GM19025 (cell line): ENCODE data around the gene GUCY2D.
"Not testable (repeated sequence)": the region's sequence is repeated elsewhere in the genome, so short reads cannot be mapped to it uniquely, and the experiment has no call there.

ENCODE experiments used
- ATAC-seq: cut with Tn5 transposase; IDR thresholded peaks from one replicate; pipeline ENCODE4 v1.9.1; 2021; ENCODE audit warnings: mild to moderate bottlenecking, low read depth, moderate library complexity; ENCODE audit not compliant: unreplicated experiment

Gene GUCY2D

GRCh38 chr17:8001976-8002720, at the start of gene GUCY2D:
TSS of gene GUCY2D (plus strand) at chr17:8002615. CDS start at chr17:8003048, 433 bp downstream.
- ATAC-seq: no peak

- not testable (repeated sequence) for ATAC-seq
These were observed 49.1 kb upstream of the GUCY2D start for GRCh38 chr17:7953266-7953665.

GRCh38 chr17:7955414-7956227, 46.8 kb upstream of the GUCY2D start:
- ATAC-seq: no peak

GRCh38 chr17:7956228-7956965, 46.0 kb upstream of the GUCY2D start:
- no peak for ATAC-seq

- ATAC-seq: no peak
These were observed 42.7 kb upstream of the GUCY2D start for GRCh38 chr17:7959503-7960253.

GRCh38 chr17:7961421-7961820, 41.0 kb upstream of the GUCY2D start:
- ATAC-seq: no peak

GRCh38 chr17:7967751-7968150, 34.7 kb upstream of the GUCY2D start:
- no peak for ATAC-seq

GRCh38 chr17:7969433-7969832, 33.0 kb upstream of the GUCY2D start:
- no peak for ATAC-seq

- no peak for ATAC-seq
These were observed 30.8 kb upstream of the GUCY2D start for GRCh38 chr17:7971651-7972050.

- no peak for ATAC-seq
These were observed 30.2 kb upstream of the GUCY2D start for GRCh38 chr17:7972131-7972785.

GRCh38 chr17:7974638-7975131, 27.7 kb upstream of the GUCY2D start:
- ATAC-seq: no peak

GRCh38 chr17:7977039-7977438, 25.4 kb upstream of the GUCY2D start:
- ATAC-seq: no peak

- no peak for ATAC-seq
These were observed 24.6 kb upstream of the GUCY2D start for GRCh38 chr17:7977805-7978204.

GRCh38 chr17:7982173-7982572, 20.2 kb upstream of the GUCY2D start:
- no peak for ATAC-seq

- ATAC-seq: no peak
These were observed 19.7 kb upstream of the GUCY2D start for GRCh38 chr17:7982666-7983065.

- ATAC-seq: no peak
These were observed 17.5 kb upstream of the GUCY2D start for GRCh38 chr17:7984904-7985303.

GRCh38 chr17:7987112-7987893, 15.1 kb upstream of the GUCY2D start:
- no peak for ATAC-seq

GRCh38 chr17:7988750-7989178, 13.7 kb upstream of the GUCY2D start:
- ATAC-seq: no peak
